PC-9 (cell line): Measurements from ENCODE around the gene E2F6. TPM values are rescaled to one million over a fixed set of nuclear protein-coding genes. Genes with fewer than 3 reads are reported as not detected.

Experiments used
- BruUV-seq: library from RNA; stranded (reverse); fragments of 400-500 nt; replicated peaks from 2 replicates; lab custom pipeline; 2021; lab: Mats Ljungman, UMichigan
- CTCF ChIA-PET: fragments of 300-600 bp; sonication (Branson Sonifier 250); formaldehyde crosslinking; loops from one replicate; lab custom pipeline; 2022; ENCODE audit warnings: antibody characterized with exemption; lab: Charles Lee
- POLR2A ChIA-PET: fragments of 300-600 bp; sonication (Branson Sonifier 250); formaldehyde crosslinking; loops from one replicate; lab custom pipeline; 2022; ENCODE audit warnings: antibody characterized with exemption; ENCODE audit not compliant: unreplicated experiment; lab: Charles Lee
- DNase-seq, 2 experiments: peaks; one replicate each; pipeline versions ENCODE4 v3.0.0 to v3.0.0-alpha.2; 2015 to 2022; ENCODE audit warnings: mixed read lengths in 1 of 2
- H2AFZ ChIP-seq: fragments of 200-600 bp; sonication (generic); 2 replicates; pipeline ENCODE4 v1.8.1; 2017; ENCODE audit warnings: antibody characterized with exemption
- H3F3A ChIP-seq: fragments of 200-600 bp; sonication (generic); 2 replicates; pipeline ENCODE4 v1.8.1; 2017; ENCODE audit warnings: antibody characterized with exemption, mild to moderate bottlenecking, low read depth; ENCODE audit not compliant: insufficient read depth
- H3K27ac ChIP-seq: fragments of 200-600 bp; sonication (generic); 2 replicates; pipeline ENCODE4 v1.6.1; 2016; ENCODE audit warnings: mixed run types
- H3K27me3 ChIP-seq: fragments of 200-600 bp; sonication (generic); 2 replicates; pipeline ENCODE4 v1.6.1; 2016; ENCODE audit warnings: low read depth, mixed run types; ENCODE audit not compliant: insufficient read depth
- H3K36me3 ChIP-seq: fragments of 200-600 bp; sonication (generic); 2 replicates; pipeline ENCODE4 v1.6.1; 2016; ENCODE audit warnings: low read depth, mixed run types
- H3K4me1 ChIP-seq: fragments of 200-600 bp; sonication (generic); replicated peaks from 2 replicates; pipeline ENCODE4 v1.6.1; 2016; ENCODE audit warnings: mixed run types; ENCODE audit not compliant: insufficient read depth
- H3K4me2 ChIP-seq: fragments of 200-600 bp; sonication (generic); 2 replicates; pipeline ENCODE4 v1.6.1; 2017; ENCODE audit warnings: mixed run types
- H3K4me3 ChIP-seq: fragments of 200-600 bp; sonication (generic); 2 replicates; pipeline ENCODE4 v1.6.1; 2016; ENCODE audit warnings: mixed run types
- H3K79me2 ChIP-seq: fragments of 200-600 bp; sonication (generic); 2 replicates; pipeline ENCODE4 v1.6.1; 2017; ENCODE audit warnings: low read depth, mixed run types
- H3K9me2 ChIP-seq: fragments of 200-600 bp; sonication (generic); 2 replicates; pipeline ENCODE4 v1.8.1; 2017; ENCODE audit warnings: mild to moderate bottlenecking; ENCODE audit not compliant: insufficient read depth
- H3K9me3 ChIP-seq: fragments of 200-600 bp; sonication (generic); 2 replicates; pipeline ENCODE4 v1.8.1; 2016; ENCODE audit warnings: low read depth; ENCODE audit not compliant: insufficient read depth
- H4K20me1 ChIP-seq: fragments of 200-600 bp; sonication (generic); 2 replicates; pipeline ENCODE4 v1.8.1; 2017; ENCODE audit not compliant: insufficient read depth
- EZH2 ChIP-seq: fragments of 200-600 bp; sonication (generic); IDR thresholded peaks from 2 replicates; pipeline ENCODE4 v1.8.0; 2017; ENCODE audit warnings: antibody characterized with exemption, low read depth
- intact Hi-C: fragments of 100-400 bp; cut with micrococcal nuclease; formaldehyde crosslinking; loops from one replicate; pipeline ENCODE4 v1.10.0; 2022; ENCODE audit not compliant: unreplicated experiment
- total RNA-seq: library from RNA; stranded (reverse); gene quantifications from 2 replicates; pipeline ENCODE4 v1.2.3, GENCODE V29; 2021
- TF ChIP-seq, protein P1 (sequence below): fragments of 200-600 bp; sonication (generic); conservative IDR thresholded peaks from 2 replicates; pipeline ENCODE4 v1.6.1; 2017; ENCODE audit warnings: mixed run types, antibody characterized with exemption, mild to moderate bottlenecking, moderate library complexity

Gene E2F6
- total RNA-seq, 1 experiment from 2014 or later, result 15.2 TPM

DNA sequence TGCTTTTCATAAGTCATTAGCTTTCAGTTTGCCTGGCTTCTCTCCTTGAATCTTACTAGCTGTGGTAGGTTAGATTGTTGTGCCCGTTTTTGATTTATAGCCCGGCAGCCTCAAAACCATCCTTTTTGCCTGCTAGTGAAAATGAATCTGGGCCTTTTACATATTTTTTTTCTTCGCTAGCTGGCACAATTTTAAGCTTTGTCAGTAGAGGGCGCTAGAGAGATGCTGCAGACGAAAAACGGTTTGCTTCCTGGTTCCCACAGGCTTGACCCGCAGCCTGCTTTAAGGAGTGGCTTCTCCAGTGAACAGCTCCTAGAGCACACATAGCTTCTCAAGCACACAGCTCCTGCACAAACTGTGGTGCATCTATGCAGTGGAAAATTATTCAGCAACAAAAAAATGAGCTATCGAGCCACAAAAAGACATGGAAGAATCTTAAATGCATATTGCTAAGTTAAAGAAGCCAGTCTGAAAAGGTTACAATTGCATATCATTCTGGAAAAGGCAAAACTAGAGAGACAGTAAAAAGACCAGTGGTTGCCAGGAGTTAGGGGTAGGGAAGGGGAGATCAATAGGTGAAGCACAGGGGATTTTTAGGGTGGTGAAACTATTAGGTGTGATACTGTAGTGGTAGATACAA lies 47.9 kb downstream of the E2F6 start:
- no peak overlapping the region for H3K27ac ChIP-seq
- no peak overlapping the region for H3K4me2 ChIP-seq
- intact Hi-C loops, result no loop called here
- H3K4me3 ChIP-seq, result no peak overlapping the region
- ChIA-PET CTCF (interaction anchor here (1.1 kb wide), 1 partner anchor 263 kb away, joined by 3 read pairs; no protein-coding TSS in a partner anchor), POLR2A (interaction anchor here (0.6 kb wide), 1 partner anchor 279 kb away, joined by 3 read pairs; no protein-coding TSS in a partner anchor)
- no peaks in the 10 kb centered on the region for H3K36me3 ChIP-seq
- H4K20me1 ChIP-seq, result no peaks in the 10 kb centered on the region
- TF ChIP-seq, protein P1, sequence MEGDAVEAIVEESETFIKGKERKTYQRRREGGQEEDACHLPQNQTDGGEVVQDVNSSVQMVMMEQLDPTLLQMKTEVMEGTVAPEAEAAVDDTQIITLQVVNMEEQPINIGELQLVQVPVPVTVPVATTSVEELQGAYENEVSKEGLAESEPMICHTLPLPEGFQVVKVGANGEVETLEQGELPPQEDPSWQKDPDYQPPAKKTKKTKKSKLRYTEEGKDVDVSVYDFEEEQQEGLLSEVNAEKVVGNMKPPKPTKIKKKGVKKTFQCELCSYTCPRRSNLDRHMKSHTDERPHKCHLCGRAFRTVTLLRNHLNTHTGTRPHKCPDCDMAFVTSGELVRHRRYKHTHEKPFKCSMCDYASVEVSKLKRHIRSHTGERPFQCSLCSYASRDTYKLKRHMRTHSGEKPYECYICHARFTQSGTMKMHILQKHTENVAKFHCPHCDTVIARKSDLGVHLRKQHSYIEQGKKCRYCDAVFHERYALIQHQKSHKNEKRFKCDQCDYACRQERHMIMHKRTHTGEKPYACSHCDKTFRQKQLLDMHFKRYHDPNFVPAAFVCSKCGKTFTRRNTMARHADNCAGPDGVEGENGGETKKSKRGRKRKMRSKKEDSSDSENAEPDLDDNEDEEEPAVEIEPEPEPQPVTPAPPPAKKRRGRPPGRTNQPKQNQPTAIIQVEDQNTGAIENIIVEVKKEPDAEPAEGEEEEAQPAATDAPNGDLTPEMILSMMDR, result peak; percentile 80
- TF ChIP-seq EZH2, result no peak
- no peaks in the 10 kb centered on the region for H3K79me2 ChIP-seq
- BruUV-seq, result no TSS peak
- no peaks in the 10 kb centered on the region for H3K9me2 ChIP-seq
- no peaks in the 10 kb centered on the region for H3F3A ChIP-seq
- H3K27me3 ChIP-seq, result no peaks in the 10 kb centered on the region
- DNase-seq, result peak; percentile 8 to 50
- H3K9me3 ChIP-seq, result peaks cover 5% of the 10 kb centered on the region; the same call in 1 of the 2 replicates
- H3K4me1 ChIP-seq, result no peaks in the 10 kb centered on the region
- no peak overlapping the region for H2AFZ ChIP-seq

DNA sequence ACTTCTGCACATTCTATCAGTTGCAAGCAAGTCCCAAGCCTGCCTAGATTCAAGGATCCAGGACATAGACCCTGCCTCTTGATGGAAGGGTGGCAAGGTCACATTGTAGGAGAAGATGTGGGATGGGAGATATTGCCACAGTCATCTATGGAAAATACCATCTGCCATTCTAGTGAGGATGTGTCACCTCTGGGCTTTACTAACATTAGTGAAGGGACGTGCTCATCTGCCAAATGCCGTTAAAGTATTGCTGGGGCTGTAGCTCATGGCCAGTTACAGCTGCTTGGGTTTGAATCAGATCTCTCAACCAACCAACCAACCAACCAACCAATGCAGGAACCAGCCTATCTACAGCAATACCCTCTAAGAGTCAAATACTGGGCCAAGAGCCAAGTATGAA lies 49.0 kb downstream of the E2F6 start:
- no peak overlapping the region for H3K27ac ChIP-seq
- no peaks in the 10 kb centered on the region for H3K27me3 ChIP-seq
- TF ChIP-seq, protein P1, result no peak
- no peak for TF ChIP-seq EZH2
- ChIA-PET CTCF (no interaction called here), POLR2A (no interaction called here)
- H3K9me2 ChIP-seq, result no peaks in the 10 kb centered on the region
- H3K4me2 ChIP-seq, result no peak overlapping the region
- no peaks in the 10 kb centered on the region for H3K4me1 ChIP-seq
- no peak for DNase-seq
- H3K9me3 ChIP-seq, result peaks cover 5% of the 10 kb centered on the region; the same call in 1 of the 2 replicates
- no peaks in the 10 kb centered on the region for H4K20me1 ChIP-seq
- no peak overlapping the region for H3K4me3 ChIP-seq
- no peaks in the 10 kb centered on the region for H3F3A ChIP-seq
- H3K36me3 ChIP-seq, result no peaks in the 10 kb centered on the region
- no peak overlapping the region for H2AFZ ChIP-seq
- H3K79me2 ChIP-seq, result no peaks in the 10 kb centered on the region
- BruUV-seq, result no TSS peak
- intact Hi-C loops, result no loop called here

DNA sequence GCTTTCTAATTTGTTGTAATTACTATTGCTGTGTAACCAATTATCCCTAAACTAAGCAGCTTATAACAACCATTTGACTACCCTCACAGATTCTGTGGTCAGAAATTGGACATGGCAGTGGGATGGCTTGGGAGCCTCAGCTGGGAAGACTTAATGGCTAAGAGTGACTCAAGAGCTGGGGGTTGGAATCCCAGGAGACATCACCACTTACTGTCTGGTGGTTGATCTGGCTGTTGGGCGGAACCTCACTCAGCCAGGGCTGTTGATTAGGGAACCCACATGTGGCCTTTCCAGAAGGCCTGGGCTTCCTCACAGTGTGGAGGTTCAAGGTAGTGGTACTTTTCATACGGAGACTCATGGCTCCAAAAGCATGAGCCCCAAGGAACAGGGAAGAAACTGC lies 49.8 kb downstream of the E2F6 start:
- no peaks in the 10 kb centered on the region for H3K9me2 ChIP-seq
- intact Hi-C loops, result no loop called here
- BruUV-seq, result no TSS peak
- DNase-seq, result no peak
- no peaks in the 10 kb centered on the region for H4K20me1 ChIP-seq
- no peak for TF ChIP-seq EZH2
- TF ChIP-seq, protein P1, result no peak
- no peak overlapping the region for H3K4me2 ChIP-seq
- no peaks in the 10 kb centered on the region for H3K27me3 ChIP-seq
- H3K4me1 ChIP-seq, result no peaks in the 10 kb centered on the region
- H3K36me3 ChIP-seq, result no peaks in the 10 kb centered on the region
- CTCF ChIA-PET, result no interaction called here
- no peaks in the 10 kb centered on the region for H3F3A ChIP-seq
- POLR2A ChIA-PET, result no interaction called here
- no peak overlapping the region for H3K4me3 ChIP-seq
- no peak overlapping the region for H2AFZ ChIP-seq
- no peaks in the 10 kb centered on the region for H3K79me2 ChIP-seq
- no peak overlapping the region for H3K27ac ChIP-seq
- H3K9me3 ChIP-seq, result peaks cover 5% of the 10 kb centered on the region; the same call in 1 of the 2 replicates
